Activated naive CD4-positive, alpha-beta T cell treated with anti-CD3 and anti-CD28 coated beads for 36 hours (primary cell): ENCODE results near the gene CYP27C1. TPM values are rescaled to one million over a fixed set of nuclear protein-coding genes. Genes with fewer than 3 reads are reported as not detected.

Experiments used
- CTCF ChIA-PET: fragments of 350-600 bp; sonication (Branson Sonifier 250); formaldehyde crosslinking; loops from one replicate; lab custom pipeline; 2021; ENCODE audit warnings: antibody characterized with exemption; lab: Charles Lee
- DNase-seq: peaks from one replicate; pipeline ENCODE4 v3.0.0-alpha.2; 2020
- H3K27ac Mint-ChIP-seq: one replicate; pipeline ENCODE4 v1.8.0; 2021; ENCODE audit warnings: mild to moderate bottlenecking, mixed read lengths
- H3K27me3 Mint-ChIP-seq: one replicate; pipeline ENCODE4 v1.8.0; 2021; ENCODE audit warnings: low read depth, mixed read lengths
- H3K36me3 Mint-ChIP-seq: one replicate; pipeline ENCODE4 v1.8.0; 2021; ENCODE audit warnings: low read depth, mixed read lengths
- H3K4me1 Mint-ChIP-seq: one replicate; pipeline ENCODE4 v1.8.0; 2021; ENCODE audit warnings: low read depth, mixed read lengths
- H3K4me3 Mint-ChIP-seq: one replicate; pipeline ENCODE4 v1.8.0; 2021; ENCODE audit warnings: mild to moderate bottlenecking, moderate library complexity, mixed read lengths
- H3K9me3 Mint-ChIP-seq: one replicate; pipeline ENCODE4 v1.8.0; 2021; ENCODE audit warnings: mixed read lengths
- intact Hi-C: fragments of 100-400 bp; cut with micrococcal nuclease; formaldehyde crosslinking; loops from one replicate; pipeline ENCODE4 v1.15.1; 2023
- total RNA-seq, 2 experiments: library from RNA; stranded (reverse); gene quantifications; one replicate each; pipeline ENCODE4 v1.2.3, GENCODE V29; 2021

CYP27C1 gene
- total RNA-seq, 2 experiments from 2014 or later: not detected

- intact Hi-C loops: no loop called here
- DNase-seq: no peak
- H3K9me3 Mint-ChIP-seq: no peaks in the 10 kb centered on the region
- no peaks in the 10 kb centered on the region for H3K27me3 Mint-ChIP-seq
- CTCF ChIA-PET: no interaction called here
- H3K4me3 Mint-ChIP-seq: no peak overlapping the region
- H3K36me3 Mint-ChIP-seq: no peaks in the 10 kb centered on the region
- no peak overlapping the region for H3K27ac Mint-ChIP-seq
- H3K4me1 Mint-ChIP-seq: no peaks in the 10 kb centered on the region
Observed at GRCh38 chr2:127134833-127135830, 85.0 kb downstream of the CYP27C1 start.

- Mint-ChIP-seq H3K9me3 (no peaks in the 10 kb centered on the region), H3K27me3 (no peaks in the 10 kb centered on the region), H3K4me1 (no peaks in the 10 kb centered on the region), H3K36me3 (no peaks in the 10 kb centered on the region), H3K4me3 (no peak overlapping the region), H3K27ac (no peak overlapping the region)
- CTCF ChIA-PET: no interaction called here
- intact Hi-C loops: no loop called here
- no peak for DNase-seq
Observed at GRCh38 chr2:127134235-127134634, 85.9 kb downstream of the CYP27C1 start.

Other genes starting within 250 kb of the CYP27C1 start
- 10 to 100 TPM; 50.4 to 51.1 TPM for gene BIN1, start 113.1 kb downstream of the CYP27C1 start, total RNA-seq
- 10 to 100 TPM; 37.0 to 41.1 TPM for gene ERCC3, start 73.8 kb upstream of the CYP27C1 start, total RNA-seq
- 10 to 100 TPM; 27.1 to 27.4 TPM for gene MAP3K2, start 167.7 kb upstream of the CYP27C1 start, total RNA-seq
- gene PROC, start 198.1 kb upstream of the CYP27C1 start, total RNA-seq: not detected